H54 (cell line): Measurements from ENCODE around the gene DNAH3.
"Not testable (repeated sequence)": the region's sequence is repeated elsewhere in the genome, so short reads cannot be mapped to it uniquely, and the experiment has no call there.

ENCODE experiments used
- DNase-seq: peaks from one replicate; pipeline ENCODE4 v3.0.0; 2011; ENCODE audit warnings: low spot score, mixed read lengths; ENCODE audit not compliant: insufficient read length
- FAIRE-seq: peaks from 3 replicates; lab custom pipeline; 2011; peaks lifted over from hg19 to GRCh38; lab: Jason Lieb, UNC
- POLR2A ChIP-seq: IDR thresholded peaks from 2 replicates; pipeline ENCODE4 v1.6.1; 2011; ENCODE audit warnings: low read depth, mild to moderate bottlenecking, low read length

Gene DNAH3

DNA sequence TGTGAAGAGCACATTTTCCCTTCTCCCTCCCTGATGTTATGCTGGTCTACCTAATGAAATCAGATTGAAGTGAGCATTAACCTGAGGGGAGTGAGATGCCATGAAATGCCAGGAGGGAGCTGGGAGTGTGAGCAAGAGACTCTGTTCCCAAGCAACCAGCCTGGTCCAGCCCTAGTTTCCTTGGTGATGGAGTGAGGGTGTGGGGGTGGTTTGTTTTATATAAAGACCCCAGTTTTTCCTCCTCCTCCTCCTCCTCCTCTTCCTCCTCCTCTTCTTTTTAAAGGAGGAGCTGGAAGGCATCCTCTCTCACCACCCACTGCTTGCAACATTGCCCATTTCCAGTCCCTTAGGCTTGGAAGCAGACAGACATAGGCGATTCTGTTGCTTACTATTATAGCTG, 97.1 kb downstream of the DNAH3 start:
- no peak for DNase-seq
- TF ChIP-seq POLR2A, result no peak
- FAIRE-seq, result no peak

DNA sequence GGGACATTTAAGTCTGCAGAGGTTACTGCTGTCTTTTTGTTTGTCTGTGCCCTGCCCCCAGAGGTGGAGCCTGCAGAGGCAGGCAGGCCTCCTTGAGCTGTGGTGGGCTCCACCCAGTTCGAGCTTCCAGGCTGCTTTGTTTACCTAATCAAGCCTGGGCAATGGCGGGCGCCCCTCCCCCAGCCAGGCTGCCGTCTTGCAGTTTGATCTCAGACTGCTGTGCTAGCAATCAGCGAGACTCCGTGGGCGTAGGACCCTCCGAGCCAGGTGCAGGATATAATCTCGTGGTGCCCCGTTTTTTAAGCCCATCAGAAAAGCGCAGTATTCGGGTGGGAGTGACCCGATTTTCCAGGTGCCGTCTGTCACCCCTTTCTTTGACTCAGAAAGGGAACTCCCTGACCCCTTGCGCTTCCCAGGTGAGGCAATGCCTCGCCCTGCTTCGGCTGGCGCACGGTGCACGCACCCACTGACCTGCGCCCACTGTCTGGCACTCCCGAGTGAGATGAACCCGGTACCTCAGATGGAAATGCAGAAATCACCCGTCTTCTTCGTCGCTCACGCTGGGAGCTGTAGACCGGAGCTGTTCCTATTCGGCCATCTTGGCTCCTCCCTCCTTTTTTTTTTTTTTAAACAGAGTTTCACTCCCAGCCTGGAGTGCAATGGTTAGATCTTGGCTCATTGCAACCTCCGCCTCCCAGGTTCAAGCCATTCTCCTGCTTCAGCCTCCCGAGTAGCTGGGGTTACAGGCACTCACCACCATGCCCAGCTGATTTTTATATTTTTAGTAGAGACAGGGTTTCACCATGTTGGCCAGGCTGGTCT, 102.3 kb downstream of the DNAH3 start:
- not testable (repeated sequence) for DNase-seq, FAIRE-seq

DNA sequence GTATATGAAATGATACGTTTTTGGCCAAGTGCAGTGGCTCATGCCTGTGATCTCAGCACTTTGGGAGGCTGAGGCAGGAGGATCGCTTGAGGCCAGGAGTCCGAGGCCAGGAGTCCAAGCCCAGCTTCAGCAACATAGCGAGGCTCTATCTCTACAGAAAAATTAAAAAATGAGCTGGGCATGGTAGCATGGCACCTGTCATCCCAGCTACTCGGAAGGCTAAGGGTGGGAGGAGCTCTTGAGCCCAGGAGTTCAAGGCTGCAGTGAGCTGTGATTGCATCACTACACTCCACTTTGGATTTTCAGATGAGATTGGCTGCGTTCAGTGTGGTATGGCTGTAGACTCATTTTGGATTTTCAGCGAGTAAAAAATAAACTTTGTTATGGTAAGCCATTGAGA, 112.4 kb downstream of the DNAH3 start:
- FAIRE-seq (no peak), DNase-seq (no peak)
- TF ChIP-seq POLR2A, result no peak

DNA sequence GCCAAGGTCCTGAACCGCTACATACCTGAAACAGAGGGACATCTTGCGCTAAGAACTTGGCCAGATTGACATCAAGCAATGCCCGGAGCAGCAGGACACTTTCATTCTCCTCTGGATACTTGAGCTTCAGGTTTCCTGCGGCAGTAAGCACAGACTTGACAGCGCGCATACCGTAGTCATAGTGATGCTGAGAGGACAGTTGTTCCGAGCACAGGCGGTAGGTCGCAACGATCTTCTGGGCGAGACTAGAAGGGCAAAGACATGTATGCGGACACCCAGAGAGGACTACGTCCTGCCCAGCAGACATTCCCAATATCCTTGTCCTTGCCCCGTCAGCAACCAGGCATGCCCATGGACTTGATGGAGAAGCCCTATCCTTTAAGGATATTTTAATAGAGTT, 112.9 kb downstream of the DNAH3 start:
- FAIRE-seq, result no peak
- no peak for DNase-seq
- TF ChIP-seq POLR2A, result no peak

DNA sequence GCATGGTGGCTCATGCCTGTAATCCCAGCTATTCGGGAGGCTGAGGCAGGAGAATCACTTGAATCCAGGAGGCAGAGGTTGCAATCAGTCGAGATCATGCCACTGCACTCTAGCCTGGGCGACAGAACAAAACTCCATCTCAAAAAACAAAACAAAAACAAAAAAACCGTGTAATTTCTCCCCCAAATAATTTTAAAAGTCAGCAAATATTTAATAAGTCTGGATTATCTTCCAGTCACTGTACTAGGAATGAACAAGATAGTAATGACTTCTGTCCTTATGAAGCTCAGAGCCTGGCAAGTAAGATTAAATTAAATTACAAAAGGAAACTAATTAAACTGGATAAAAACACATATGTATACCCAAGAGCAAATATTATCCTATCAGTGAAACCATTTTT, 113.5 kb downstream of the DNAH3 start:
- no peak for DNase-seq
- no peak for FAIRE-seq
- no peak for TF ChIP-seq POLR2A

DNA sequence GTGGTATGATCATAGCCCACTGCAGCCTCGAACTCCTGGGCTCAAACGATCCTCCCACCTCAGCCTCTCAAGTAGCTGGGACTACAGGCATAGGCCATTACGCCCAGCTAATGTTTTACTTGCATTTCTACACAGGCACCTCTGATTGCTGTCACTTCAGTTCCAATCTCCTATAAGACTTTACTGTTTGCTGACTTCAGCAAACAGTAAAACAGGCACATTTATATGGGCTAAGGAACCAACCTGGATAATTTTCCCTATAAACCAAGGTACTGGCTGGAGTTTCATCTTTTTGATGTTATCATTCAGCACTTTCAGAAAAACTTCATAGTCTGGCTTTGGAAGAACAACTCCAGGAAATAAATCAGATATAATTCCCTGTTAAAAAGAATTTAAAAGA, 114.2 kb downstream of the DNAH3 start:
- FAIRE-seq (no peak), DNase-seq (no peak)
- no peak for TF ChIP-seq POLR2A

DNA sequence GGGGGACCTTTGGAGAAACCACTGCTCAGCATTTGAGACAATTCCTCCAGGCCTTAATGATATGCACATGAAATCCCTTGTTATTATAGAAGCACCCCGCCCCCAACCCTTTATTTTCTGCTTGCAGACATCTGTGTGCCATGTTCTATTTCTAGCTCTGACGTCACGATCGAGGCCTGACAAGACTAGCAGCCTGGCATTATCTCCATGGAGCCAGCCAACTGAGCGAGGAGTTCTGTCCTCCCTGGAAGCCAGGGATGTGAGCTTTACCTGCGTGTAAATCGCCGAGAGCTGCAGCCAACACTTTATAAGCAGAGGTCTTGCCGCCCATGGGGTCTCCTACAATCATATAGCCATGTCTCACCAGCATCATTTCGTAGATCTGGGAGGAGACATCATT, 116.9 kb downstream of the DNAH3 start:
- FAIRE-seq (no peak), DNase-seq (no peak)
- TF ChIP-seq POLR2A, result no peak

DNA sequence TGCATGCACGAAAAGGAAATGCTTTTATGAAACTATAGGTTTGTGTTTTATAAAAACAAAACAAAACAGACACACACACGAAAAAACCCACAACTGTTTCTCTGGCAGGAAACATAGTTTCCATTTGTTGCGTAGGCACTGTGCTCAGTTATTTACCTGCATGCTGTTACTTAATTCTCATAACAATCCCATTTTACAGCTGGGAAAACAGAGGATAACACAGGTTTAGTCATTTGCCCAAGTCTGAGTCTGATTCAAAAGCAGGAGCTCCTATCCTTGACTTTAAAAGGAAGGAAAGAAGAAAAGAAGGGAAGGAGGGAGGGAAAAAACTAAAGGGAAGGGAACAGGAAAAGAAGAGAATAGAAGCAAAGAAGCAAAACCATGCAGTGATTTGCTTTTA, 117.4 kb downstream of the DNAH3 start:
- no peak for TF ChIP-seq POLR2A
- FAIRE-seq, result no peak
- no peak for DNase-seq

DNA sequence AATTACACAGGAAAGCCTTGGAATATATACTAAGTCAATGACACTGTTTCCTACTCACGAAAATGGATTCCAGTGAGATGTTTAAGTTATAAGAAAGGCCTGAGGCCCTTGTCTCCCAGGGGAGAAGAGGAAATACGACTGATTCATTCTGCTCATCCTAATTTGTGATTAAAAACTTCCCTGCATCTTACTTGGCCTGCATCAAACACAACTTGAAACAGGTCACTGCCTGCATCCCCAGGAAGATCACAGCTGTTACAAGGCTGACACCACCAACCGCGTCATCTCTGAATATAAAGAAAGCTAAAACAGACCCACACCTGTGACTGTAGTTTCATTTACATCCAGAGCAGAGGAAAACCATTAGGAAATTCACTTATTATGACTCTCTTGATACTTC, 121.9 kb downstream of the DNAH3 start:
- FAIRE-seq (no peak), DNase-seq (no peak)
- no peak for TF ChIP-seq POLR2A

DNA sequence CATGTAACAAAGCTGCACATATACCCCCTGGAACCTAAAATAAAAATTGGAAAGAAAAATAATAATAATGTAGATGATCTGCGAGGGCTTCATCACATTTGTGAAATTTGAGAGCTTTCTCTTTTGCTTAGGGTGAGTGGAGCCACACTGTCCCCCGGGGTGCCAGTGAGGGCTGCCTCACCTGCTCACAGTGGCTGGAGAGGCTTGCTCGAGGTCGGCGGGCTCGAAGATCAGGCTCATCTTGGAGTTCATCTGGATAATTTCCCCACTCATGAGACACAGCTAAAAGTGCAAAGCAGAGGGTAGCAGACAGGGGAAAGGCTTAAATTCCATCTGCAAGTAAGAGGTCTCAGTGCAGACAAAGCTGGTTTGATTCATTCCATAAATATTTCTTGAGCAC, 123.8 kb downstream of the DNAH3 start:
- FAIRE-seq, result no peak
- DNase-seq, result no peak
- TF ChIP-seq POLR2A, result no peak

DNA sequence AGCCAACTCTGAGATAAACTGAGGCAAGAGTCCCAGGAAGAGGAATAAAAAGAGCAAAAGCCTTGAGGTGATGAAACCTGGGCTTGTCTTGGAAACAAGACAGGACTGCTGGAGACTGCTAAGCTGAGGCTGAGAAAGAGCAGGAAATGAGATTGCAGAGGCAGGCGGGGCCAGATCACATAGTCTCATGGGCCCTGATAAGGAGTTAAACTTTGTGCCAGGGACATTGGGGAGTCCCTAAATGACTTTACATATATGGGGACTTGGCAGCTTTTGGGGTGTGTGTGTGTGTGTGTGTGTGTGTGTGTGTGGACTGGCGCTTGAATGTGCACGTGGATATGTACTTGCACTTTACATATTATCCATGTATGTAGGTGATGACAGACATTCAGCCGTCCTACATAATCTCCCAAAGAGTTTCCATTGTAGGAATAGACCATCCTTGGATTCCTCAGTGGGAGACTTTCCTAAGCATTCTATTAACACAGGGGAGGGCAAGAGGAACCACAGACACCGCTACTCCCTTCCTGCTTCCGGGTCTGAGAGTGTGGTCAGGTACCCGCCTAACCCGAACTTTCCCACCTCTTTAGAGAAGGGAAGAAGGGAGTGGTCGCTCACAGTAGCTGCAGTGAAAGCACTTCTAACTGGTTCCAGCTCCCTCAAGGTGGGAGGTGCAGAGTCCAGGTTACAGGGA, 127.0 kb downstream of the DNAH3 start:
- no peak for DNase-seq
- TF ChIP-seq POLR2A, result no peak
- no peak for FAIRE-seq

DNA sequence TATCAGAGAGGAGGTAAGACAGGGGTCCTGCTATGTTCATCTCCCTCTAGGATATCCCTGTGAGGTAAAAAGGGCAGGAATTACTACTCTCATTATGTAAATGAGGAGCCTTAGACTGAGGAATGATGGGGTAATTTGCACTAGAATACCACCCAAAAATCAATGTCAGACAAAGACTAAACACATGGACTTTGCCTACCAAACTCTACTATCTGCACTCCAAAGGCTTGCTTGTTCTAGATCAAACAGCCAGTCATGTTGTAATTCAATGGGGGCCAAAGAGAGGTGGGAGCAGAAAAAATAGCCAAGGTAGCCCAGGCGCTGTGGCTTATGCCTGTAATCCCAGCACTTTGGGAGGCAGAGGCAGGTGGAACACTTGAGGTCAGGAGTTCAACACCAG, 129.3 kb downstream of the DNAH3 start:
- FAIRE-seq (no peak), DNase-seq (no peak)
- no peak for TF ChIP-seq POLR2A

DNA sequence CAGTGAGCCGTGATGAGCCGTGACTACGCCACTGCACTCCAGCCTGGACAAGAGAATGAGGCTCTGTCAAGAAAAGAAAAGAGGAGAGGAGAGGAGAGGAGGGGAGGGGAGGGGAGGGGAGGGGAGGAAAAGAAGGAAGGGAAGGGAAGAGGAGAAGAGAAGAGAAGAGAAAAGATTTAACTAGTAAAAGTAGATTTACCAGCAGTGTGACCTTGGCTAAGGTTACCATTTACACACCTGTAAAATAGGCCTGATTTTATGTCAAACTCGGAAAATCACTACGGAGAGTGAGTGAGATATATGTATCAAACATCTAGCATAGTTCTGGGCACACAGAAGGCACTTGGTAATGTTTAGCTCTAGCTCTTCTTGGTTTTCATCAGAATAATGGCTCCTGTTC, 140.8 kb downstream of the DNAH3 start:
- no peak for FAIRE-seq

DNA sequence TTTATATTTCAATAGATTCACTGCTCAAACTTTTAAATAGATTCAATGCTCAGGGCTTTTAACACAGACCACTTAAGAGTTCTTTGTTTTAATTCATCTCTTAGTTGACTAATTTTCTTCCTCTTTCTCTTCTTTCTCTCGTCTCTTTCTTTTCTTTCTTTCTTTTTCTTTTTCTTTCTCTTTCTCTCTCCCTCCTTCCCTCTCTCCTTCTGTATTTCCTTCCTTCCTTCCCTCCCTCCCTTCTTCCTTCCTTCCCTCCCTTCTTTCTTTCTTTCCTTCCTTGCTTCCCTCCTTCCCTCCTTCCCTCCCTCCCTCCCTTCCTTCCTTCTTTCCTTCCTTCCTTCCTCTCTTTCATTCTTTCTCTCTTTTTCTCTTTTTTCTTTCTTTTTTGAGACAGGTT, 145.6 kb downstream of the DNAH3 start:
- no peak for TF ChIP-seq POLR2A
- FAIRE-seq, result no peak
- no peak for DNase-seq

More for the DNA sequence above, 140.8 kb downstream of the DNAH3 start:
- no peak for DNase-seq
- no peak for TF ChIP-seq POLR2A

DNA sequence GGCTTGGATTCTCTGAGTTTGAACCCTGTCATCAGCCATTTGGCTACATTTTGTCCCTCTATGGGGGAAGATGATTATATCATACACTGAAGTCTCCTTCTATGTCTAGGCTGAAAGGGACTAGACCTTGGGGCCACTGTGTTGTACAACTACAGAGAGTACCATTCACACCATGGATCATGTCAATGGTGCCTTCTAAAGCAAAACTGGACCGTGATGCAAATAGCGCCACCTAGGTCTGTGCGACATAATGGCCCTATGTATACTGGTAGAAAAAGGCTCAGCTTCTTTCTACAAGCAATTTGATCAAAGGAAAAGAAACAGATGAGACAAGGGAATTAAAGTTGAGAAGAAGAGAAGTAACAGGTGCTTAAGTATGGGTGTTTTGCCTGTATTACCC, 149.4 kb downstream of the DNAH3 start:
- no peak for TF ChIP-seq POLR2A
- peak; percentile 14 for DNase-seq
- peak; percentile 86 for FAIRE-seq
